ENCODE measurements around the gene GPR132. TPM values are rescaled to one million over a fixed set of nuclear protein-coding genes. Genes with fewer than 3 reads are reported as not detected.

The GPR132 gene
- total RNA-seq, 1 donor from 2014 or later = not detected

DNA sequence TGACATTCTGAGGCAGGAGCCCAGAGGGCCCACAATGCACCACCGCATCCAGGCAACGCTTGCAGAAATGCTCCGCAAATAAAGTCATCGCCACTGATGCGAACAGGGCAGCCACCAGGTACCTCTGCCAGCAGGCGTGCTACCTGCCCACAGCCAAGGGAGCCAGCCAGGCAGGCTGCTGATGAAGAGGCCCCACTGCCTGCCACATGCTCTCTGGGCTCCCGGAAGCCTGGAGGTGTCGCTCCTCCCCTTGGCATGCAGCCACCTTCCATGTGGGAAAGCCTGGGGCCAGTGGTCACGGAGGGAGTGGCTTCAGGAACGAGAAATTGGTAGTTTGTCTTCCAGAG, 14.7 kb downstream of the GPR132 start:
- no peak overlapping the region for H3K27ac ChIP-seq
- no peak for DNase-seq (ENCODE audit: low spot score in 2 of 2)
- intact Hi-C loops (cut with DNase I) = no loop called here
- H3K4me1 ChIP-seq = no peaks in the 10 kb centered on the region
- no peaks in the 10 kb centered on the region for H3K36me3 ChIP-seq
- H3K27me3 ChIP-seq = no peaks in the 10 kb centered on the region
- H3K4me3 ChIP-seq = no peak overlapping the region
- TF ChIP-seq, protein P1, sequence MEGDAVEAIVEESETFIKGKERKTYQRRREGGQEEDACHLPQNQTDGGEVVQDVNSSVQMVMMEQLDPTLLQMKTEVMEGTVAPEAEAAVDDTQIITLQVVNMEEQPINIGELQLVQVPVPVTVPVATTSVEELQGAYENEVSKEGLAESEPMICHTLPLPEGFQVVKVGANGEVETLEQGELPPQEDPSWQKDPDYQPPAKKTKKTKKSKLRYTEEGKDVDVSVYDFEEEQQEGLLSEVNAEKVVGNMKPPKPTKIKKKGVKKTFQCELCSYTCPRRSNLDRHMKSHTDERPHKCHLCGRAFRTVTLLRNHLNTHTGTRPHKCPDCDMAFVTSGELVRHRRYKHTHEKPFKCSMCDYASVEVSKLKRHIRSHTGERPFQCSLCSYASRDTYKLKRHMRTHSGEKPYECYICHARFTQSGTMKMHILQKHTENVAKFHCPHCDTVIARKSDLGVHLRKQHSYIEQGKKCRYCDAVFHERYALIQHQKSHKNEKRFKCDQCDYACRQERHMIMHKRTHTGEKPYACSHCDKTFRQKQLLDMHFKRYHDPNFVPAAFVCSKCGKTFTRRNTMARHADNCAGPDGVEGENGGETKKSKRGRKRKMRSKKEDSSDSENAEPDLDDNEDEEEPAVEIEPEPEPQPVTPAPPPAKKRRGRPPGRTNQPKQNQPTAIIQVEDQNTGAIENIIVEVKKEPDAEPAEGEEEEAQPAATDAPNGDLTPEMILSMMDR (IDR thresholded peaks at IDR 0.05) = no peak
- no peaks in the 10 kb centered on the region for H3K9me3 ChIP-seq

DNA sequence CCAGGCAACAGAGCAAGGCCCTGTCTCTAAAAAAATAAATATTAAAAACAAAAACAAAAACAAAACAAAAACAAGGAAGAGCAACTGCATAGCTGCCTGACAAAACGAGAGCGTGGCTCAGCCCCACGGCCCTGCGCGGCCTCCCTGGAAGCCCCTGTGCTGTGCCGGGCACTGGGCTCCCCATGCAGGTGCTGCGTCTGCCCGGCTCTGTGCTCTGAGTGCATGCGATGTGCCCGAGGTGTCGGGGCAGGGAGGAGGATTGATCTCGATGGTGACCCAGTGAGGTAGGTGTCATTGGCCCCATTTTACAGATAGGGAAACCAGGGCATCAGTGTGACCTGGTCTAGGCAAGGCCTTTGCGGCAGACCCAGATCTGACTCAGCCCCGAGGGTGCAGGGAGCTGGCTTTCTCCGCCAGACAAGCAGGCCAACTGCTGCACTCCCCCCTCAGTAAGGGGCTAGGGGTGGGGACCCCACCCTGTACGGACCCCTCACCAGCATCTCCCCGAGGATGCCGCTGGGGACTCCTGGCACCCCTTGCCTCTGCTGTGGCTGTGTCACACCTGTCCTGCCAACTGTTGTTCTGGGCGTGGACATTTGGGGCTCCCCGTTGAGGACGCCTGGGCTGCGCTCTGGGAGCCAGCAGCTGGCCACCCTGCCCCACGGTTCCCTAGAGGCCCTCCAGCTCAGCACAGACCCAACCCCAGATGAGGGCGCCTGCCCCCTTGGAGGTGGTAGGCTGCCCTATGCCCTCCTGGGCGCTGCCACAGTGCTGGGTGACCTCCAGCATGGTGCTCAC, 15.3 kb downstream of the GPR132 start:
- intact Hi-C loops (cut with DNase I) = no loop called here
- H3K4me1 ChIP-seq = no peaks in the 10 kb centered on the region
- DNase-seq (ENCODE audit: low spot score in 2 of 2) = no peak
- H3K36me3 ChIP-seq = no peaks in the 10 kb centered on the region
- no peaks in the 10 kb centered on the region for H3K27me3 ChIP-seq
- no peaks in the 10 kb centered on the region for H3K9me3 ChIP-seq
- H3K27ac ChIP-seq = no peak overlapping the region
- H3K4me3 ChIP-seq = no peak overlapping the region
- TF ChIP-seq, protein P1 (IDR thresholded peaks at IDR 0.05) = no peak

DNA sequence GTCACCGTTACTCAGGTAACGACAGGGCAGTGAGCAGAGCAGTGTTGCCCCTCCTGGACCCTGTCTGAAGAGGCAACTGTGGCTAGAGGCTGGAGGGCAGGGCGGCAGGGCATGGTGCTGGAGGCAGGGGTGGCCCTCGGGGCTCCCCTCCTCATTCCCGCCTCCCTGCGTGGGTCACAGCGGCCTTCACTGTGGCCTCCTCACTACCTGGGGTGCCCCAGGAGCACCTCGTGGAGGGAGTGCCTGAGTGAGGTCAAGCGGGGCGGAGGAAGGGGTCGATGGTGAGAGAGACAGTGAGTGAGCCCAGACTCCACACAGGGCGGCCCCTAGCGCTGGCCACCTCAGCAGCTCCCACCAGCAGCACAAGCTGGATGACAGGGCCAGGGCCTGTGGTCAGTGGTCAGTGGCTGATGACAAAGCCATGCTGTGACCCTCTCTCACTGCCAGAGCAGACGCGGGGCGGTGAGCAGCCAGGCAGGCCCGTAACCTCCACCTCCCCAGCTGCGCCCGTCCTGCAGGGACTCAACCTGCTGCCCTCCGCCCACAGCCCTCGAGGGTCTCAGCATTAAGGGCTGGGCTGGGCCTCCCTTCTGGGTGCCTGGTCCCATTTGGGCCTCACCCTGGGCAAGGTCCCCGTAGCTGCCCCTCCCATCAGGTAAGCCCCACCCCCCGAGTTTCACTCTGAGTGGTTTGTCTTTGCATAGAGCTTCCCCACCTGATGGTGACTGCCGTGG, 17.8 kb downstream of the GPR132 start:
- TF ChIP-seq, protein P1 (IDR thresholded peaks at IDR 0.05) = no peak
- H3K4me1 ChIP-seq = no peaks in the 10 kb centered on the region
- no peak overlapping the region for H3K27ac ChIP-seq
- intact Hi-C loops (cut with DNase I) = no loop called here
- DNase-seq (ENCODE audit: low spot score in 2 of 2) = no peak
- H3K36me3 ChIP-seq = no peaks in the 10 kb centered on the region
- H3K9me3 ChIP-seq = no peaks in the 10 kb centered on the region
- H3K4me3 ChIP-seq = no peak overlapping the region
- no peaks in the 10 kb centered on the region for H3K27me3 ChIP-seq

DNA sequence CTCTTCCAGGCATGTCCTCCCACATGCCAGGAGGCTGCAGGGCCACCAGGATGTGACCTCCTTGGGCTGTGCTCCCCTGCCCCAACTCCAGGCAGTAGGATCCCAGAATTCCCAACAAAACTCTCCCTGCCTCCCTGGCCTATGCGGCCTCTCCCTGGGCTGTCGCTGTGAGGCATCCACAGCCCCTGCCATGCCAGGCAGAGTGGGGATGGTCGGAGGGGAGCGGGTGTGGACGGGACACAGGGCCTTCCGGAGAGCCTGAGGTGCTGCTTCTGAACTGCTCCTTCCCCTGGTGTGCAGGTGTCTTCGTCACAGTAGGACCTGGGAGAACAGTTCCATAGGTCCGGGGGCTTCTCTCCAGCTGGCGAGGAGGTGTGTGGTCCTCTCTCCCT, 18.3 kb downstream of the GPR132 start:
- H3K27ac ChIP-seq = no peak overlapping the region
- TF ChIP-seq, protein P1 (IDR thresholded peaks at IDR 0.05) = no peak
- DNase-seq (ENCODE audit: low spot score in 2 of 2) = no peak
- no peaks in the 10 kb centered on the region for H3K27me3 ChIP-seq
- intact Hi-C loops (cut with DNase I) = no loop called here
- no peak overlapping the region for H3K4me3 ChIP-seq
- no peaks in the 10 kb centered on the region for H3K9me3 ChIP-seq
- H3K4me1 ChIP-seq = no peaks in the 10 kb centered on the region
- H3K36me3 ChIP-seq = no peaks in the 10 kb centered on the region

DNA sequence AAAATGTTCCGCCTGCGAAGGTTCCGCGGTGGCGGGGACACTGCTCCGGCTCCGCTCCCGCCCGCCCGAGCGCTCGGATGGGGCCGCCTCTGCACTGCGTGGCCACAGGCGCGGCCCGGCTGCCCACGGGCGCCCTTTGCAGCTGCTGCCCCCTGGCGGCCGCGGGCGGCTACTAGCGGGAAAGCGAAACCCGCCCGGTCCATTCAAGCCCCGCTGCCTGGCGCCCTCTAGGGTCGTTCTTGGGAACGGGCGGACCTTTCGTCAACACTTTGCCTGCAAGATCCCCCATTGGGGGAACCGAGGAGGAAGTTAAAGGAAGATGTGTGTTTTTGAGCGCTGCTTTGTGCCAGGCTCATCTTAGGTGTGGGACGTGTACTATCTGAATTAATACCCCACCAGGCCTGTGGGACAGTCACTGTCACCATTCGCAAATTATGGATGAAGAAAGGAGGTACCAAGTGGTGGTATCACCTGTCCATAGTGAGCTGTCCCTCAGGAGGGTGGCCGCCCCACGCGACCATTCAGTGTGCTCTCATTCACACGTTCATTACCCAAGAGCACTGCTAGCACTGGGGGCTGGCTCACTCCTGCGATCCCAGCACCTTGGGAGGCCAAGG, 19.4 kb downstream of the GPR132 start:
- no peaks in the 10 kb centered on the region for H3K27me3 ChIP-seq
- peak overlapping the region in 1 of 2 donors; percentile 35 for H3K4me3 ChIP-seq
- peak in 1 of 2 donors; percentile 95 for DNase-seq (ENCODE audit: low spot score in 2 of 2)
- intact Hi-C loops (cut with DNase I) = loop anchor here (1.0 kb wide), 4 partner anchors 25 to 150 kb away; partner anchors contain the start of gene CDCA4
- no peaks in the 10 kb centered on the region for H3K36me3 ChIP-seq
- H3K4me1 ChIP-seq = no peaks in the 10 kb centered on the region
- no peak overlapping the region for H3K27ac ChIP-seq
- TF ChIP-seq, protein P1 (IDR thresholded peaks at IDR 0.05) = peak; percentile 97 to 100 (median 98)
- H3K9me3 ChIP-seq = no peaks in the 10 kb centered on the region
